ENCODE data around the gene TNFAIP8L2.

The TNFAIP8L2 gene

DNA sequence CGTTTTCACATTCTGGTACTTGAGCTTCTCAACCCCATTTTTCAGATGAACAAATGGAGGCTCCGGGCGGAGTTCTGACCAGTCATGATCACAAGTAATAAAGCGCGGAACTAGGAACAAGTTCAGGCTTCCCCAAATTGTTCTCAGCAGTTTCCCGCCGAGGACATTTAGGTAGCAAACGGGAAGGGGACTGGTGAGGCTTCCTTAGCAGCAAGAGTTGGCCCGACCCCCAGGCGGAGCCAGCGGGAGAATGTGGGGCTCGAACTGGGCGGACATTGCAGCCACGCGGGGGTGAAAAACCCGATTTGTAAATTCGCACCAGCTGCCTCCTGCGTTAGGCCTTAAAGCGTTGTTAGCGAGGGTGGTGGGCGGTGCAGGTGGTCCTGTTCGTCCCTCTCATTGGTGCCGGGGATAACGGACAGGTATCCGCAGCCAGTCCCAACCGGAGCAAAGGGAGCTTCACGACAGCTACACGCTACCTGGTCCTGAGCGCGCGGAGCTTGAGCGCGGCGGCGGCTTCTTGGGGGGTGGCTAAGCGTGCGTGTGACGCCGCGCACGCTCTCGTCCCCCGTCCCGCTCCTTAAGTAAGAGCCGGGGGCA is 25.4 kb upstream of the TNFAIP8L2 start:
- peak overlapping the region; percentile 79 to 88 (median 86) for H3K4me3 Mint-ChIP-seq
- peaks cover 35% of the 10 kb centered on the region for H3K4me1 Mint-ChIP-seq
- H3K9me3 Mint-ChIP-seq: no peaks in the 10 kb centered on the region
- no peak for TF ChIP-seq CTCF (IDR thresholded peaks at IDR 0.05; ENCODE audit: unreplicated experiment in 3 of 3)
- H3K27me3 Mint-ChIP-seq (ENCODE audit: low read depth): peaks cover 13% of the 10 kb centered on the region
- H3K36me3 Mint-ChIP-seq (ENCODE audit: low read depth): peaks cover 21% of the 10 kb centered on the region
- H3K27ac Mint-ChIP-seq: peak overlapping the region; percentile 89 to 96 (median 92)

- peak overlapping the region; percentile 79 to 88 (median 86) for H3K4me3 Mint-ChIP-seq
- H3K27ac Mint-ChIP-seq: peak overlapping the region; percentile 89 to 96 (median 92)
- no peaks in the 10 kb centered on the region for H3K9me3 Mint-ChIP-seq
- peaks cover 13% of the 10 kb centered on the region for H3K27me3 Mint-ChIP-seq (ENCODE audit: low read depth)
- no peak for TF ChIP-seq CTCF (IDR thresholded peaks at IDR 0.05; ENCODE audit: unreplicated experiment in 3 of 3)
- H3K4me1 Mint-ChIP-seq: peaks cover 35% of the 10 kb centered on the region
- H3K36me3 Mint-ChIP-seq (ENCODE audit: low read depth): peaks cover 28% of the 10 kb centered on the region
Observed at GRCh38 chr1:151131701-151132334, 24.6 kb upstream of the TNFAIP8L2 start.

DNA sequence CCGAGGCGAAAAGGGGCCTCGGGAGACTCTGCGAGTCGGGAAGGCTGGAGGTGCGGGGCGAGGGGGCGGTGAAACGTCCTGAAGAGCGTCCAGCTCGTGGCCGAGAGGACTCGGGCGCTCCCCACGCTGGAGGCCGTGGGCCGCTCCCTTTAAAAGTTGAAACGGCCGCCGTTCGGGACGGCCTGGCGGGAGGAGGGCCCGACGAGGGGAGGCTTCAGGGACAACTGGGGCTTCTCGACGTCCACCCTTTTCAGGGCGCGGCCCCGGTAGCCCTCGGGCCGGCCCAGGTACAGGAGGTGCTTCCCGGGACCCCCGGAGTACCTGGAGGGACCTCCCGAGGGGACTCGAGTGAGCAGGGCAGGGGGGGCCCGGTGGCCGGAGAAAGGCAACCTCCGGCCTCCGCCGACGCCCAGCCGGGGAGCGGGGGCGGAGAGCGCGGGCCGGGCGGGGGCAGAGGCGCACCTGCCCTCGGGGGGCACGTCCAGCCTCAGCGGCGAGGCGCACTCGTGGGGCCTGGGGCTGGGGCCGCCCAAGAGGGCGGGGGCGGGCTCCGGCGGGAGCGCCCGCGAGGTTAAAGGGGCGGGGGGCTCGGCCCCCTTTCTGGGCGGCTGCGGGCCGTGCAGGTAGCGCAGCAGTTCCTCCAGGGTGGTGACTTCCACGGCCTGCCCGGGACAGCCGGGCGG is 24.0 kb upstream of the TNFAIP8L2 start:
- Mint-ChIP-seq H3K36me3 (ENCODE audit: low read depth) (peaks cover 34% of the 10 kb centered on the region), H3K4me1 (peaks cover 35% of the 10 kb centered on the region), H3K27ac (peak overlapping the region; percentile 89 to 96 (median 92)), H3K9me3 (no peaks in the 10 kb centered on the region), H3K4me3 (peak overlapping the region; percentile 79 to 88 (median 86)), H3K27me3 (ENCODE audit: low read depth) (peaks cover 13% of the 10 kb centered on the region)
- TF ChIP-seq CTCF (IDR thresholded peaks at IDR 0.05; ENCODE audit: unreplicated experiment in 3 of 3): no peak

DNA sequence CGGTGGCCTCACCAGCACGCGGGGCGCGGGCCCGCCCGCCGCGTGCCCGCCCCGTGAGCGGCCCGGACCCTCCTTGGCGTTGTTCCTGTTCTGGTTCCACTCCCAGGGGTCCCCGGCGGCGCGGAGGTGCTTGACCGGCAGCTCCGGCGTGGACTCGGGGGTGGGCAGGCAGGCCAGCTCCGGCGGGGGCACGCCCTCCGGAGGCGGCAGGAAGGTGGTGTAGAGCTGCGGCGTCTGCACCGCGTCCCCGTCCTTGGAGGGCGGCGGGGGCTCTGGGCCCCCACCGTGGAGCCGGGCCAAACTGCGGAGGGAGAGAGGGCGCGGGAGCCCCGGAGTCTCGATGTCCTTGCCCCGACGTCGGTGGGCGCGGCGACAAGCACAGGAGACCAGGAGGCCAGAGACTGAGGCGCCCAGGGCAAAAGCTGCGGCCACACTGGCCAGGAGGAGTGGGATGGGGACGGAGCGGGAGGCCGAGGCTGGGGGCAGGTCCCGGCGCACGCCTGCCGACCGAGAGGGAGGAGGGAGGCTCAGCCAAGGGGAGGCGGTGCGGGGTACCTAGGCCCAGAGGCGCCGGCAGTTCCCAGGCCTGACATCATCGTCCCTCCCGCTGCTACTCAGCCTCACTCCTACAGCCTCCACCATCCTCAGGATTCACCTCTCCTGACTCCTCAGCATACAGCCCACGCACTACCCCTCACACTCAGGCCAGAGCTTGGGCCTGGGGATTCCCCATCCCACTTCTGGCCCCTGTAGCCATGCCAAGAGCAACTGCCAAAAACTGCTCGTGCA is 23.2 kb upstream of the TNFAIP8L2 start:
- Mint-ChIP-seq H3K9me3 (no peaks in the 10 kb centered on the region), H3K36me3 (ENCODE audit: low read depth) (peaks cover 38% of the 10 kb centered on the region), H3K4me1 (peaks cover 35% of the 10 kb centered on the region), H3K27ac (peak overlapping the region; percentile 62 to 89 (median 72)), H3K27me3 (ENCODE audit: low read depth) (peaks cover 13% of the 10 kb centered on the region), H3K4me3 (peak overlapping the region; percentile 31 to 81 (median 74))
- TF ChIP-seq CTCF (IDR thresholded peaks at IDR 0.05; ENCODE audit: unreplicated experiment in 3 of 3): no peak

GRCh38 chr1:151134396-151134795 is 22.1 kb upstream of the TNFAIP8L2 start:
- Mint-ChIP-seq H3K27ac (peak overlapping the region; percentile 6 to 60 (median 33)), H3K36me3 (ENCODE audit: low read depth) (peaks cover 45% of the 10 kb centered on the region)
- TF ChIP-seq CTCF (IDR thresholded peaks at IDR 0.05; ENCODE audit: unreplicated experiment in 3 of 3): no peak

More at GRCh38 chr1:151134396-151134795, 22.1 kb upstream of the TNFAIP8L2 start:
- H3K4me3 Mint-ChIP-seq: peak overlapping the region in 2 of 3 experiments; percentile 43 to 45
- H3K27me3 Mint-ChIP-seq (ENCODE audit: low read depth): peaks cover 9% of the 10 kb centered on the region
- no peaks in the 10 kb centered on the region for H3K9me3 Mint-ChIP-seq
- peaks cover 35% of the 10 kb centered on the region for H3K4me1 Mint-ChIP-seq
